Lung (tissue), 12 donors: ENCODE results near the gene NFATC1. TPM values are rescaled to one million over a fixed set of nuclear protein-coding genes. Genes with fewer than 3 reads are reported as not detected.
A peak's percentile ranks its signal among the peaks of the same experiment; 100 is the strongest.

Experiments used
- ATAC-seq: fragments of 200-7000 bp; cut with Tn5 transposase; one replicate; pipeline ENCODE4 v1.9.1; 2020; ENCODE audit warnings: moderate number of reproducible peaks; ENCODE audit not compliant: insufficient read depth, low FRiP score
- DNase-seq, 3 donors: peaks; one replicate each; pipeline ENCODE4 v3.0.0-alpha.2; 2013 to 2017
- H3K27ac ChIP-seq, 2 donors: one replicate each; pipeline ENCODE4 v1.5.1; 2013; ENCODE audit warnings: mild to moderate bottlenecking in 2 of 2, moderate library complexity in 2 of 2, control low read depth in 1 of 2, inconsistent platforms in 1 of 2, low read depth in 1 of 2, low read length in 1 of 2
- H3K27me3 ChIP-seq, 3 donors: one replicate each; pipeline ENCODE4 v1.5.1; 2013; ENCODE audit warnings: low read length in 2 of 3; ENCODE audit not compliant: control insufficient read depth in 3 of 3, insufficient read depth in 3 of 3
- H3K36me3 ChIP-seq, 4 donors: one replicate each; pipeline ENCODE4 v1.5.1; 2013; ENCODE audit warnings: low read length in 4 of 4, mild to moderate bottlenecking in 1 of 4, moderate library complexity in 1 of 4; ENCODE audit not compliant: control insufficient read depth in 4 of 4, insufficient read depth in 4 of 4
- H3K4me1 ChIP-seq, 5 donors: one replicate each; pipeline ENCODE4 v1.5.1; 2013; ENCODE audit warnings: low read length in 5 of 5, mild to moderate bottlenecking in 2 of 5, moderate library complexity in 1 of 5; ENCODE audit not compliant: control insufficient read depth in 5 of 5, insufficient read depth in 5 of 5
- H3K4me3 ChIP-seq: one replicate; pipeline ENCODE4 v1.5.1; 2013; ENCODE audit warnings: mild to moderate bottlenecking, control low read depth, moderate library complexity
- H3K9ac ChIP-seq, 2 donors: one replicate each; pipeline ENCODE4 v1.5.1; 2013; ENCODE audit warnings: low read length in 2 of 2, control low read depth in 1 of 2; ENCODE audit not compliant: insufficient read depth in 1 of 2
- H3K9me3 ChIP-seq, 4 donors: one replicate each; pipeline ENCODE4 v1.5.1; 2013; ENCODE audit warnings: low read length in 3 of 4, mild to moderate bottlenecking in 1 of 4, moderate library complexity in 1 of 4; ENCODE audit not compliant: control insufficient read depth in 4 of 4, insufficient read depth in 3 of 4
- WGBS, 2 donors: extraction: QIAGEN DNeasy Blood & Tissue Kit; methylation state at CpG; one replicate each; pipeline ENCODE4 v1.1.7; 2013; 5-methylcytosine and 5-hydroxymethylcytosine counted together
- polyA plus RNA-seq, 2 donors: library from polyadenylated mRNA; stranded (reverse); fragments of 200-250 nt; gene quantifications; one replicate each; pipeline ENCODE4 v1.2.1, GENCODE V29; 2013
- total RNA-seq, 2 donors: library from RNA; depleted of rRNA in 1 of 2; stranded (reverse); fragments of >200 nt in 1 of 2; gene quantifications; one replicate each; pipeline ENCODE4 v1.2.1, GENCODE V29; 2014 to 2021
- TF ChIP-seq, protein P1 (sequence below): IDR thresholded peaks from 2 replicates; pipeline ENCODE4 v1.5.1; 2012; ENCODE audit warnings: mild to moderate bottlenecking; ENCODE audit errors: control extremely low read depth, extremely low read depth
- donor health status: control.
- donor health status: control.
- donor health status: Bipolar disorder and iron deficiency.
- donor health status: healthy.
- donor health status: DM: yes; HTN: yes; CAD: no.

The NFATC1 gene
- total and polyA plus RNA-seq, 4 donors, result 8.6 to 25.5 (median 12.9) TPM

DNA sequence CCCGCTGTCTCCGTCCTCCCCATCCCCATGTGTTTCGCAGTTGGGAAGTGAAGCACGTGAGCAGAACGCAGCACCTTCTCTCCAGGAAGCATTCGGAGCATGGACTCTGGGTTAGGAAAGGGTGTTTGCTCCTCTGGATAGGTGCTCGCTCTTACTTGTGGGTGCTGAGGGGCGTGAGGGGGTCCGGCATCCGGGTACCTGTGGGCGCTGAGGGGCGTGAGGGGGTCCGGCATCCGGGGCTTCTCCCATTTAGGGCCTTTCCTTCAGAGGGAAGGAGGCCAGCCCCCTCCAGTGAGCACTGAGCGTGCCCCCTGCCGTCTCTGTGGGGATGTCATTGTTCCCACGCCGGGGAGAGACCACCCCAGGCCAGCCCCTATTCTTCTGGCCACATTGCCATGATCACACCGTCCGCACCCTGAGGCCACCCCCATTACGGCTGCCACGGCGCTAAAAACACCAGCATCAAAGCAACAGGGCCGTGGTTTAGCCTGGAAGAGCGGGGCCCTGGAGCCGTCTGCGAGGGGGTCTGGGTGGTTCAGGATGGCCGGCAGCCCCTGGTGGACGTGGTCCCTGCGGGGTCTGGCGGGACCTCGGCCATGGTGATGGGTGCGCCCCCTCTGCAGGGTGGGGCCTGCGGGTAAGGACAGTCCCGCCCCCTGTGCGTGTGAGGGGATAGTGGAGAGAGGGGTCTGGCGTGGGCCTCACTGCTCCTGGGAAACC lies 41.0 kb downstream of the NFATC1 start:
- no peaks in the 10 kb centered on the region for H3K4me1 ChIP-seq
- ATAC-seq, result no peak
- no peak overlapping the region for H3K9ac ChIP-seq
- no peaks in the 10 kb centered on the region for H3K27me3 ChIP-seq
- no peak overlapping the region for H3K4me3 ChIP-seq
- H3K36me3 ChIP-seq, result peaks cover 0 to 21% (median 0%) of the 10 kb centered on the region in 4 donors
- no peaks in the 10 kb centered on the region for H3K9me3 ChIP-seq
- 97 to 98% methylated on average over 37 of the region's 37 CpGs for WGBS, 2 donors
- no peak overlapping the region for H3K27ac ChIP-seq
- DNase-seq, result no peak
- TF ChIP-seq, protein P1, sequence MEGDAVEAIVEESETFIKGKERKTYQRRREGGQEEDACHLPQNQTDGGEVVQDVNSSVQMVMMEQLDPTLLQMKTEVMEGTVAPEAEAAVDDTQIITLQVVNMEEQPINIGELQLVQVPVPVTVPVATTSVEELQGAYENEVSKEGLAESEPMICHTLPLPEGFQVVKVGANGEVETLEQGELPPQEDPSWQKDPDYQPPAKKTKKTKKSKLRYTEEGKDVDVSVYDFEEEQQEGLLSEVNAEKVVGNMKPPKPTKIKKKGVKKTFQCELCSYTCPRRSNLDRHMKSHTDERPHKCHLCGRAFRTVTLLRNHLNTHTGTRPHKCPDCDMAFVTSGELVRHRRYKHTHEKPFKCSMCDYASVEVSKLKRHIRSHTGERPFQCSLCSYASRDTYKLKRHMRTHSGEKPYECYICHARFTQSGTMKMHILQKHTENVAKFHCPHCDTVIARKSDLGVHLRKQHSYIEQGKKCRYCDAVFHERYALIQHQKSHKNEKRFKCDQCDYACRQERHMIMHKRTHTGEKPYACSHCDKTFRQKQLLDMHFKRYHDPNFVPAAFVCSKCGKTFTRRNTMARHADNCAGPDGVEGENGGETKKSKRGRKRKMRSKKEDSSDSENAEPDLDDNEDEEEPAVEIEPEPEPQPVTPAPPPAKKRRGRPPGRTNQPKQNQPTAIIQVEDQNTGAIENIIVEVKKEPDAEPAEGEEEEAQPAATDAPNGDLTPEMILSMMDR, result no peak

DNA sequence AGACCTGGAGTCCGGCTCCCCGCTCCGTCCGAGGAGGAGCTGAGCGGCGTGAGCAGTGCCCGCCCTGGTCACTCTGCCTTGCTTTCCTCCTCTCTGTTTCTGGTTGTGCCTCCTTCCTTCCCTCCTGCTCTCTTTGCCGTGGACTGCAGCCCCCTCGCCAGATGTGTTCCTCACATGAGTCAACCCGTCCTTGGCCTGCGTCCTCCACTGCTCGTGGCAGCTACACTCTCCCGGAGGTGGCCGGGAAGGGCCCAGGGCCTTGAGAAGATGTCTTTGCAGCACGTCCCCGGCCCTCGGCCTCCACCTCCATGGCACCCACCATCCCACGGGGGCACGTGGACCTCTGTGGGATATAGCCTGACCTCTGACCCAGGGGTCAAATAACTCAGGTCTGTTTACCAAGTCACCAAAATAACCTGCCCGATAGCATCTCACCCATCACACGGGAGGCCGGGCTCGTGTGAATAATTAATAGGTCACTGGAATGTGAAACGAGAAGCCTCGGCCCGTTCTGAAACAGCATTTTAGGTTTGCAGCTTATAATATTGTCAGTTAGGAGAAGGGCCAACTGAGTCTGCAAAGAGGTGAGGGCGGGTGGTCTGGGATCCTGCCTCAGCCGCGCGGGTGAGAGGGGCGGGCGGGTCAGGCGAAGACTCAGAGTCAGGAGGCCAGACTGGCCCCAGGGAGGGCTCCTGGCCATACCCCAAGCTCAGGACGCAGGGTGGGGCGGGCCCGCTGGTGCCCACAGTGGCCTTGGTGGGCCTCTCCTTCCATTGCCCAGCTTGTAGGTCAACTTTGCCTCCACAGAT lies 42.6 kb downstream of the NFATC1 start:
- 93 to 96% methylated on average over 36 of the region's 36 CpGs for WGBS, 2 donors
- no peak for DNase-seq
- Histone ChIP-seq H3K27me3 (no peaks in the 10 kb centered on the region), H3K4me3 (no peak overlapping the region), H3K4me1 (no peaks in the 10 kb centered on the region), H3K36me3 (peaks cover 0 to 19% (median 0%) of the 10 kb centered on the region in 4 donors), H3K9me3 (no peaks in the 10 kb centered on the region), H3K27ac (no peak overlapping the region), H3K9ac (no peak overlapping the region)
- no peak for ATAC-seq
- TF ChIP-seq, protein P1, result no peak

DNA sequence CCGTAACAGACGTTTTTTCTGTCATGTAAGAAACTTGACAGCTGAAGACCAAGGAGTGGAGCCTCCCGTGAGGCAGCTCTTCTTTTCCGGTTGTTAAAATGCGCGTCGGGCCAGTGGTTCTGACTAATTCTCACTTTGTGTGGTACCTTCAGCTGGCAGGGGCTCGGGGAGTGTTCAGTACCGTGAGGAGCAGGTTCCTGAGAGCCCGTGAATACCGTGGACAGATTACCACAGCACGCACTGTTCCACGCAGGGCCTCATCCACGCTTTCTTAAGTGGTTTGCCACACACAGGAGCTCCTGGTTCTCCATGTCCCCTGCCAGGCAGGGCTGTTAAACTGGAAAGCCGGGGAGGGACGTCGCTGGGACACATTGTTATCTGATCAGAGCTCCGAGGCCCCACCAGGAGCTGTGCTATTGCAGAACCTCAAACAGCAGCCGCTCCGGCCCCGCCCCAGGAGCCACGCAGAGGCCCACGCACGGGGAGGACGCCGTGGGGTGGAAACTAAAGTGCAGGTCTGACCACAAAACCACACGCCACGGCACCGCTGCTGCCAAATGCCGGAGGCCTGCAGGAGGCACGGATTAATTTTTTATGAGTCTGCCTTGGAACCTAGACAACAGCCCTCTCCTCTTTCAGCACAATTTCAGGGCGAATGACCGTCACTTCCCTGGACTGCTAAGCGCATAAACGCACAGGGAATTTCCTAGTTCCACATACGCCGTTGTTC lies 43.3 kb downstream of the NFATC1 start:
- no peak overlapping the region for H3K9ac ChIP-seq
- H3K4me1 ChIP-seq, result no peaks in the 10 kb centered on the region
- TF ChIP-seq, protein P1, result no peak
- ATAC-seq (no peak), DNase-seq (peak in 2 of 3 donors; percentile 38 to 45)
- H3K27me3 ChIP-seq, result no peaks in the 10 kb centered on the region
- H3K4me3 ChIP-seq, result no peak overlapping the region
- H3K36me3 ChIP-seq, result peaks cover 0 to 11% (median 0%) of the 10 kb centered on the region in 4 donors
- 71 to 81% methylated on average over 37 of the region's 37 CpGs for WGBS, 2 donors
- no peak overlapping the region for H3K27ac ChIP-seq
- no peaks in the 10 kb centered on the region for H3K9me3 ChIP-seq
